HUES6 (cell line): ENCODE data around the gene SUV39H2.
"Not testable (repeated sequence)": the region's sequence is repeated elsewhere in the genome, so short reads cannot be mapped to it uniquely, and the experiment has no call there.

Experiments used
- H3K27ac ChIP-seq: 2 replicates; pipeline ENCODE4 v1.7.0; 2013; ENCODE audit warnings: low read depth, mild to moderate bottlenecking, low read length, inconsistent platforms
- H3K27me3 ChIP-seq: 2 replicates; pipeline ENCODE4 v1.6.1; 2013; ENCODE audit warnings: low read length; ENCODE audit not compliant: control insufficient read depth, insufficient read depth
- H3K36me3 ChIP-seq: 2 replicates; pipeline ENCODE4 v1.6.1; 2013; ENCODE audit warnings: low read length; ENCODE audit not compliant: control insufficient read depth, insufficient read depth
- H3K4me1 ChIP-seq: 2 replicates; pipeline ENCODE4 v1.6.1; 2013; ENCODE audit warnings: low read length; ENCODE audit not compliant: control insufficient read depth, insufficient read depth
- H3K4me3 ChIP-seq: 2 replicates; pipeline ENCODE4 v1.5.1; 2013; ENCODE audit warnings: low read depth, low read length
- H3K9ac ChIP-seq: one replicate; pipeline ENCODE4 v1.6.1; 2013; ENCODE audit warnings: mild to moderate bottlenecking, low read length
- H3K9me3 ChIP-seq: 2 replicates; pipeline ENCODE4 v1.6.1; 2013; ENCODE audit warnings: low read depth, low read length; ENCODE audit not compliant: control insufficient read depth, insufficient read depth

SUV39H2 gene

DNA sequence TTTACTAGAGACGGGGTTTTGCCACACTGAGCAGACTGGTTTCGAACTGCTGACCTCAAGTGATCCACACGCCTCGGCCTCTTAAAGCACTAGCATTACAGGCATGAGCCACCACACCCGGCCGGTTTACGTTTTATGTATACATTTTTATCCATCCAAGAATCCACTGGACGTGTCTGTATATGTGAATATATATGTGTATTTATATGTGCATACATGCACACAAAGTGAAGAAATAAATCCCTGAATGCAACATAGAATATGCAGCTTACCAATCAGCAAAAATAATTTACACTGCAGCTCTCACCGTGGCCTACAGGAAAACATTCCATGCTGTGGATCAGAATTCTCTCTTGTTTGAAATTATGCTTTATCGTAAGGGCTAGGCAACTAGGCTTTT, 51.9 kb downstream of the SUV39H2 start:
- no peaks in the 10 kb centered on the region for H3K27me3 ChIP-seq
- no peak overlapping the region for H3K4me3 ChIP-seq
- H3K9me3 ChIP-seq = no peaks in the 10 kb centered on the region
- no peak overlapping the region for H3K27ac ChIP-seq
- H3K9ac ChIP-seq = no peak overlapping the region
- no peaks in the 10 kb centered on the region for H3K4me1 ChIP-seq
- H3K36me3 ChIP-seq = peaks cover 51% of the 10 kb centered on the region

DNA sequence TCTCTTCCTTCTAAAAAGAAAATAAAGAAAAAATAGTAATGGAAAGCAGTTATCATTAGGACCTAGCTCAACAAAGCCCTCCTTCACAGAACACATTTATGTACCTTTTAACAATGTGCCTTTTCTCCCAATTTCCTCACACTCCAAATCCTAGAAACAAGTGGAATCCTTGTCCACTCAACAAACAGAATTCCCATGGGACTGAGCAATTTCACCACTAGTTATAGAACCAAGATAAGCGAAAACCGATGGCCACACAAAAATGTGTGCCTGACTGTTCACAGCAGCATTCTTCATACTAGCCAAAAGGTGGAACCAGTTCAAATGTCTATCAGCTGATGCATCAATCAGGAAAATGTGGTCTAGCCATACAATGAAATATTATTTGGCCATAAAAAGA, 57.9 kb downstream of the SUV39H2 start:
- Histone ChIP-seq H3K9ac (no peak overlapping the region), H3K27ac (no peak overlapping the region), H3K27me3 (no peaks in the 10 kb centered on the region), H3K36me3 (peaks cover 25% of the 10 kb centered on the region), H3K4me1 (no peaks in the 10 kb centered on the region), H3K9me3 (no peaks in the 10 kb centered on the region), H3K4me3 (no peak overlapping the region)

DNA sequence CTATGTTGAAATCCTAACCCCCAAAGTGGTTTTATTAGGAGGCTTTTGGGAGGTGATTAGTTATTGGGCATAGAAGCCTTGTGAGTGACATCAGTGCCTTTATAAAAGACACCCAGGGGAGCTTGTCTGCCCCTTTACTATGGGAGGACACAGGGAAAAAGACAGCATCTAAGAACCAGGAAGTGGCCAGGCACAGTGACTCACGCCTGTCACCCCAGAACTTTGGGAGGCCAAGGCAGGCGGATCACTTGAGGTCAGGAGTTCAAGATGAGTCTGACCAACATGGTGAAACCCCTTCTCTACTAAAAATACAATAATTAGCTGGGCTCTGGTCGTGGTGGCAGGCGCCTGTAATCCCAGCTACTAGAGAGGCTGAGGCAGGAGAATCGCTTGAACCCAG, 60.3 kb downstream of the SUV39H2 start:
- H3K36me3 ChIP-seq = peaks cover 13% of the 10 kb centered on the region
- H3K9ac ChIP-seq, H3K4me1 ChIP-seq, H3K27ac ChIP-seq, H3K27me3 ChIP-seq, H3K9me3 ChIP-seq, H3K4me3 ChIP-seq: not testable (repeated sequence)

DNA sequence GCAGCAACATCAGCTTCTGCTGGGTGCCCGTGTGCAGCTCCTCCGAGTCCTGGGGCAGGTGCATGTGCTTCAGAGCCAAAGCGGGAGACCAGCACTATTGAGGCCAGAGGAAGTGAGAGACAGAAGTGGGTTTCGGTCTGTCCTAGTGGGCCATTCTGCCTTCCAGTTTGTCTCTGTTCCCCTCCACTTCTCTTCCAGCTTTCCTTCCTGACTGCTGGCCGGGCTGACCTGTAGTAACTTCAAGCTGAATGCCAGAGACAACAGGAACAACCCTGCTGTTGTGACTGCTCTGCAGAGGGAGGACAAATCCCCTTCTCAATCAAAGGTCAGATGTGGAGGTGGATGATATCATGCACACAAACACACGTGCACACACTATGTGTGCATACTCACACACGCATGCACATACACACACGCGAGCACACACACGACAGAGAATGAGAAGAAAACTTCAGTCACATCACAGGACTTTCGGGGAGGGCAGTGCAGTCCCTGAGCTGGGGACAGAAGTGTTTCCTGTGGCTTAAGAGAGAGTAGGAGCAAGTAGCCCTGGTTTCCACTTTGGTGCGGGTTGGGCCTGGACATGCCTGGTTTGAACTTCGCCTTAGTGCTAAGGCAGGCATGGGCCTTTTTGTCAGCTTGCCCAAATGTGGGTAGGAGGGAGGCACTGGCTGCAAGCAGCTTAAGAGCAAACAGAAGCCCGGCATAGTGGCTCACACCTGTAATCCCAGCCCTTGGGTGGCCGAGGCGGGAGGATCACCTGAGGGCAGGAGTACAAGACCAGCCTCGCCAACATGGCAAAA, 63.7 kb downstream of the SUV39H2 start:
- not testable (repeated sequence) for H3K9me3 ChIP-seq, H3K4me3 ChIP-seq, H3K27me3 ChIP-seq, H3K9ac ChIP-seq, H3K27ac ChIP-seq, H3K4me1 ChIP-seq
- peaks cover 30% of the 10 kb centered on the region for H3K36me3 ChIP-seq

DNA sequence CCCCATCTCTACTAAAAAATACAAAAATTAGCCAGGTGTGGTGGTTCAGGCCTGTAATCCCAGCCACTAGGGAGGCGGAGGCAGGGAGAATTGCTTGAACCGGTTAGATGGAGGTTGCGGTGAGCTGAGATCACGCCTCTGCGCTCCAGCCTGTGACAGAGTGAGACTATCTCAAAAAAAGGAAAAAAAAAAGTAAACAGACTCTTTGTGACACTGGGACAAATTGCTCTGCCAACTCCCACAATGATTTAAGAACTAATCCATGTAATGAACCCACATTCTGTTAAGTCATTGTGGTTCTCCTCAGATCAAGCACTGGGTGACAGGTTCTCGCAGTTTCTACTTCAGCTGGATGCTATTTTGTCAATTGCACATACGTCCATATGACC, 64.3 kb downstream of the SUV39H2 start:
- H3K36me3 ChIP-seq = peaks cover 32% of the 10 kb centered on the region

DNA sequence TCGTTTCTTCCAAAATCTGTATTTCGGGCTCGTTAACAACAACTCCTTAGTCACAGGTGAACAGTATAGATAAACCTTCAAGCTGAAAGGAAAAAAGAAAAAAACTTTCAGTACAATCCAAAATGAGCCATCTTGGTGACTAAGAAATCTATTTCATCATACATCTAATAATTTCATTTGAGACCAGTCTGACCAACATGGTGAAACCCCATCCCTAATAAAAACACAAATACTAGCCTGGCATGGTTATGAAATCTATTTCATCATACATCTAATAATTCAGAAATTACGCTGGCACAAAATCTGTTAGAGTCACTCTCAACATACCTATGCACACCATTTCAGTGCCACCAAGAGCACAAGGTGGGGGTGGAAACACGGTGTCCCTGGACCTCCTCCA, 66.4 kb downstream of the SUV39H2 start:
- Histone ChIP-seq H3K9ac (no peak overlapping the region), H3K9me3 (no peaks in the 10 kb centered on the region), H3K27ac (no peak overlapping the region), H3K27me3 (no peaks in the 10 kb centered on the region), H3K4me3 (no peak overlapping the region), H3K36me3 (peaks cover 32% of the 10 kb centered on the region), H3K4me1 (no peaks in the 10 kb centered on the region)

More for the DNA sequence above, 64.3 kb downstream of the SUV39H2 start:
- not testable (repeated sequence) for H3K9me3 ChIP-seq, H3K27ac ChIP-seq, H3K9ac ChIP-seq, H3K27me3 ChIP-seq, H3K4me1 ChIP-seq, H3K4me3 ChIP-seq

DNA sequence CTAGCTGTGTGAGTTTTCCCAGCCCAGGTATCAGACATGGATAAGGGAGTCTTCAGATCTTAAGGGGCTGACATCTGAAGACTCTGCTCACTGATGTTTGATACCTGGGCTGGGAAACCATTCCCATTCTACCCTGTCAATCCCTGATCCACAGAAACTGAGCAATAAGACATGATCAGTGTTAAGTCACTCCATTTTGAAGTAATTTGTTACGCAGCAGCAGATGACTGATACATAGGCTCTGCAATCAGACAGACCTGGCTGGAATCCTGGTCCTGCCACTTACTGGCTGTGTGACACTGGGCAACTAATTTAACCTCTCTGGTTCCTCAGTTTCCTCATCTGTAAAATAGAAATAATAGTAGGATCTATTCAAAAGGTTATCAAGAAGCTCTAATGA, 68.6 kb downstream of the SUV39H2 start:
- Histone ChIP-seq H3K9me3 (no peaks in the 10 kb centered on the region), H3K27ac (no peak overlapping the region), H3K36me3 (peaks cover 27% of the 10 kb centered on the region), H3K4me1 (peaks cover 3% of the 10 kb centered on the region; the same call in 1 of the 2 replicates), H3K9ac (no peak overlapping the region), H3K27me3 (no peaks in the 10 kb centered on the region), H3K4me3 (no peak overlapping the region)

DNA sequence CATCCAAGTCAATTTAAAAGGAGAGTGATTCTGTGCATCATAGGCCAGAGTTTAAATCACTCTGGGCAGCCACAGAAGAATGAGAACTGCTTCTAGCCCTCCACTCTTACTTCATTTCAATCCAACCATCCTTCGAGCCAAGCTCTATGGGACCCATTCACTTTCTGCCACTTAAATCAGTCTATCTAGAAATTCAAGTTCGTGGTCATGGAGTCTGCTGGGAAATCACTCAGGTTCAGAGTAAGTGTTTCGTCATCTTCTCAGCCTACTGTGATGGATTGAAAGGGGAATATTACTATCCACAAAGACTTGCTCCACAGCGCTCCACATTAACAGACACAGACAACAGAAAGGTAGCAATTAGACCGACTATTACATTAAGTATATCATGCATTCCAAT, 70.6 kb downstream of the SUV39H2 start:
- Histone ChIP-seq H3K27ac (no peak overlapping the region), H3K4me3 (no peak overlapping the region)

DNA sequence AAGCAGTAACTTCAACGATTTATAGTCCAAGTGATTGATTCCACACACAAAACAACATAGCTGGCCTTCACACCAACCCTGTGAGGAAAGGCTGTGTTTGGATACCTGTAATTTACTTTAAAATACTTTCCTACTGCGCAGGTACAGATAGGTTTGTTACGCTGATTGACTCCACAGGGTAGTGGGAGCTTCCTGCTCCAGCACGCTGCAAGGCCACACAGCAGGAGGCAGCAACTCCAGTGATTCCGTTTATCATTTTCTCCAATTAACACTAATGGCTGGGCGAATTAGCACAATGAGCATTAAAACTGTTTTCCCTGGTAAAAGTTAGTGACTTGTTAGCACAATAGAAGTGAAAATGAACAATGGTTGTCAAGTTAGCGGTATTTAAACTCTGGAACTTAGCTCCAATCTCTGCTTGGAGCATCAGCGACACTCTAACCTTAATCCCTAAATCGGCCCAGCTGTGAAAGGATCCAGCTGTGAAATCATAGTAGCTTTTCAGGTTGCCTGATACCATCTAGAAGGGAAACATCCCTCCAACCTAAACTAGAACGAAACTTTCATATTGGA, 74.3 kb downstream of the SUV39H2 start:
- Histone ChIP-seq H3K27me3 (peaks cover 26% of the 10 kb centered on the region), H3K4me3 (peak overlapping the region; percentile 88), H3K9ac (peak overlapping the region; percentile 61), H3K36me3 (no peaks in the 10 kb centered on the region), H3K9me3 (no peaks in the 10 kb centered on the region), H3K27ac (no peak overlapping the region), H3K4me1 (peaks cover 13% of the 10 kb centered on the region)

More for the DNA sequence above, 70.6 kb downstream of the SUV39H2 start:
- no peaks in the 10 kb centered on the region for H3K27me3 ChIP-seq
- peaks cover 20% of the 10 kb centered on the region for H3K36me3 ChIP-seq
- no peak overlapping the region for H3K9ac ChIP-seq
- peaks cover 13% of the 10 kb centered on the region for H3K4me1 ChIP-seq
- no peaks in the 10 kb centered on the region for H3K9me3 ChIP-seq

DNA sequence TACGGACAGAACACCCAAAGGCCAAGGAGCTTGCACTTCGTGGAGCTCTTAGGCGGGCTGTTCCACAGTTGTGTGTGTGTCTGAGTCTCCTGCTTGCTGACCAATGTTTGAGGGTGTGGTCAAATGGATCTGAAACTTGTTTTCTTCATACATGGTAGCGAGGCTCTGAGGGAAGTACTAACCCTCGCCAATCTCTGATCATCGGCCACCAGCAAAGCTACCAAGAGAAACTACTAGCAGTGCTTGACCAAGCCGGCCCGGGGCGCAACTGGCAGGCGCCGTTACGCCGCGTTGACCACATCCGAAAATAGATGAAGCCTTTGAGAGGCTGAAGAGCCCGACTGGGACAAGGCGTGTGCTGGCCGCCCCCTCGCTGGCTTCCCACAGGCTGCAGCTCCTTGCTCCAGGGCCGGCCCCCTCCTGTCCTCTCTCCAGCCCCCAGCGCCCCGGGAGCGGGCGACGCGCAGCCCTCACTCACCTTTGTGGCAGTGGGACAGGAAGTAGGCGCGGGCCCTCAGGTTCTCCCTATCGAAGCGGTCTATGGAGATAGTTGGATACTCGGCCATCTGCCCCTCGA, 74.8 kb downstream of the SUV39H2 start:
- H3K4me3 ChIP-seq = peak overlapping the region; percentile 88
- H3K9me3 ChIP-seq = no peaks in the 10 kb centered on the region
- peaks cover 27% of the 10 kb centered on the region for H3K27me3 ChIP-seq
- peak overlapping the region; percentile 61 for H3K9ac ChIP-seq
- no peak overlapping the region for H3K27ac ChIP-seq
- no peaks in the 10 kb centered on the region for H3K36me3 ChIP-seq
- peaks cover 13% of the 10 kb centered on the region for H3K4me1 ChIP-seq
